ENCODE results near the gene HIVEP3.

DNA sequence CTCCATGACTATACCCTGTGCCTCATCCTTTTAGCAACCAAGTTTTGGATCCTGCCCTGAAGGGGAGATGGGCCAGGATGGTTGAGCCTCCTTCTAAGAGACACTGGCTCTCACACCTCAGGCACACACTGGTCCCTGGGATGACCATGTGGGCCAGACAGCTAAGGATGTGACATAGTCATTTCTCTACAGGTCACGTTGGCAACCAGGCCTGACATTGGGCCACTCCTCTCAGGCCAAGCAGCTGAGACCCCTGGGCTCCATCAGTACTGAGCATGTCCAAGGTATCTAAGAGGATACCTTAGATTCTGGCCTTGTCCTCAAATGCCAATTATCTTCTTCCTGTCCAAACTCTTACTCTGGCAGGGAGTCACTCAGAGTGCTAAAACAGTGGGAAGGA lies 238.7 kb downstream of the HIVEP3 start:
- TF ChIP-seq, protein P1, sequence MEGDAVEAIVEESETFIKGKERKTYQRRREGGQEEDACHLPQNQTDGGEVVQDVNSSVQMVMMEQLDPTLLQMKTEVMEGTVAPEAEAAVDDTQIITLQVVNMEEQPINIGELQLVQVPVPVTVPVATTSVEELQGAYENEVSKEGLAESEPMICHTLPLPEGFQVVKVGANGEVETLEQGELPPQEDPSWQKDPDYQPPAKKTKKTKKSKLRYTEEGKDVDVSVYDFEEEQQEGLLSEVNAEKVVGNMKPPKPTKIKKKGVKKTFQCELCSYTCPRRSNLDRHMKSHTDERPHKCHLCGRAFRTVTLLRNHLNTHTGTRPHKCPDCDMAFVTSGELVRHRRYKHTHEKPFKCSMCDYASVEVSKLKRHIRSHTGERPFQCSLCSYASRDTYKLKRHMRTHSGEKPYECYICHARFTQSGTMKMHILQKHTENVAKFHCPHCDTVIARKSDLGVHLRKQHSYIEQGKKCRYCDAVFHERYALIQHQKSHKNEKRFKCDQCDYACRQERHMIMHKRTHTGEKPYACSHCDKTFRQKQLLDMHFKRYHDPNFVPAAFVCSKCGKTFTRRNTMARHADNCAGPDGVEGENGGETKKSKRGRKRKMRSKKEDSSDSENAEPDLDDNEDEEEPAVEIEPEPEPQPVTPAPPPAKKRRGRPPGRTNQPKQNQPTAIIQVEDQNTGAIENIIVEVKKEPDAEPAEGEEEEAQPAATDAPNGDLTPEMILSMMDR (IDR thresholded peaks at IDR 0.05): no peak
- TF ChIP-seq POLR2A (IDR thresholded peaks at IDR 0.05): no peak

Measured in heart left ventricle (tissue), 13 donors.